Naive thymus-derived CD4-positive, alpha-beta T cell (primary cell): ENCODE data around the gene HPS1. TPM values are rescaled to one million over a fixed set of nuclear protein-coding genes. Genes with fewer than 3 reads are reported as not detected.

ENCODE experiments used
- ATAC-seq: fragments of 150-1000 bp; cut with Tn5 transposase; 2 replicates; pipeline ENCODE4 v1.10.0; 2021; ENCODE audit warnings: mild to moderate bottlenecking, moderate library complexity
- CTCF ChIA-PET: fragments of 350-600 bp; sonication (Branson Sonifier 250); formaldehyde crosslinking; loops from one replicate; lab custom pipeline; 2021; ENCODE audit warnings: antibody characterized with exemption; lab: Charles Lee
- POLR2A ChIA-PET: fragments of 350-600 bp; sonication (Branson Sonifier 250); formaldehyde crosslinking; loops from one replicate; lab custom pipeline; 2021; ENCODE audit warnings: antibody characterized with exemption, inconsistent platforms; lab: Charles Lee
- DNase-seq, 9 donors: peaks; one replicate each; pipeline versions ENCODE4 v3.0.0 to v3.0.0-alpha.2; 2020 to 2022; ENCODE audit warnings: mixed read lengths in 1 of 9
- H3K27ac ChIP-seq: one replicate; pipeline ENCODE4 v1.7.0; 2013; ENCODE audit warnings: mild to moderate bottlenecking, low read depth, low read length, moderate library complexity
- H3K27me3 ChIP-seq, 2 donors: one replicate each; pipeline ENCODE4 v1.7.0; 2013; ENCODE audit warnings: low read length in 2 of 2, mild to moderate bottlenecking in 2 of 2, moderate library complexity in 2 of 2; ENCODE audit not compliant: control insufficient read depth in 2 of 2, insufficient read depth in 2 of 2
- H3K36me3 ChIP-seq, 3 experiments: 1 replicate in 2 of 3; 2 replicates in 1 of 3; pipeline ENCODE4 v1.7.0; 2013; ENCODE audit warnings: low read length in 3 of 3, mild to moderate bottlenecking in 3 of 3, moderate library complexity in 1 of 3; ENCODE audit not compliant: insufficient read depth in 3 of 3, control insufficient read depth in 2 of 3
- H3K4me1 ChIP-seq, 2 donors: one replicate each; pipeline ENCODE4 v1.7.0; 2013; ENCODE audit warnings: low read length in 2 of 2, mild to moderate bottlenecking in 2 of 2, moderate library complexity in 1 of 2; ENCODE audit not compliant: control insufficient read depth in 2 of 2, insufficient read depth in 2 of 2
- H3K4me3 ChIP-seq: 2 replicates; pipeline ENCODE4 v1.7.0; 2013; ENCODE audit warnings: mild to moderate bottlenecking, low read length
- H3K9me3 ChIP-seq, 3 experiments: 1 replicate in 2 of 3; 2 replicates in 1 of 3; pipeline ENCODE4 v1.7.0; 2013; ENCODE audit warnings: low read length in 3 of 3; ENCODE audit not compliant: control insufficient read depth in 2 of 3
- H3K27ac Mint-ChIP-seq, 9 donors: one replicate each; pipeline ENCODE4 v1.8.0; 2020 to 2022; ENCODE audit warnings: mixed read lengths in 9 of 9, mild to moderate bottlenecking in 8 of 9, moderate library complexity in 5 of 9, inconsistent platforms in 2 of 9
- H3K27me3 Mint-ChIP-seq, 5 donors: one replicate each; pipeline ENCODE4 v1.8.0; 2021 to 2022; ENCODE audit warnings: mixed read lengths in 5 of 5, mild to moderate bottlenecking in 1 of 5
- H3K36me3 Mint-ChIP-seq, 5 donors: one replicate each; pipeline ENCODE4 v1.8.0; 2020 to 2022; ENCODE audit warnings: mixed read lengths in 5 of 5, mild to moderate bottlenecking in 3 of 5, inconsistent platforms in 1 of 5
- H3K4me1 Mint-ChIP-seq, 7 donors: one replicate each; pipeline ENCODE4 v1.8.0; 2020 to 2022; ENCODE audit warnings: mixed read lengths in 7 of 7, mild to moderate bottlenecking in 3 of 7, inconsistent platforms in 1 of 7
- H3K4me3 Mint-ChIP-seq, 10 donors: one replicate each; pipeline ENCODE4 v1.8.0; 2020 to 2022; ENCODE audit warnings: mild to moderate bottlenecking in 10 of 10, mixed read lengths in 10 of 10, moderate library complexity in 6 of 10, inconsistent platforms in 2 of 10
- H3K9me3 Mint-ChIP-seq, 11 donors: one replicate each; pipeline ENCODE4 v1.8.0; 2020 to 2022; ENCODE audit warnings: mixed read lengths in 11 of 11, mild to moderate bottlenecking in 4 of 11, inconsistent platforms in 1 of 11, moderate library complexity in 1 of 11
- intact Hi-C, 2 donors: fragments of 100-400 bp; cut with micrococcal nuclease; formaldehyde crosslinking; loops; one replicate each; pipeline ENCODE4 v1.15.1; 2023
- polyA plus RNA-seq, 2 donors: library from polyadenylated mRNA; unstranded; fragments of 300-500 nt; fragmentation: Illumina TruSeq; gene quantifications; one replicate each; pipeline ENCODE4 v1.2.3, GENCODE V29; 2021
- total RNA-seq, 6 experiments: library from RNA in 5 of 6; stranded (reverse) in 5 of 6; gene quantifications; 1 replicate in 5 of 6; 2 replicates in 1 of 6; pipeline ENCODE4 v1.2.3 and lab custom pipeline; 2021 to 2026

HPS1 gene
- total and polyA plus RNA-seq, 7 experiments from 2014 or later = 54.3 to 107 (median 89.5) TPM

DNA sequence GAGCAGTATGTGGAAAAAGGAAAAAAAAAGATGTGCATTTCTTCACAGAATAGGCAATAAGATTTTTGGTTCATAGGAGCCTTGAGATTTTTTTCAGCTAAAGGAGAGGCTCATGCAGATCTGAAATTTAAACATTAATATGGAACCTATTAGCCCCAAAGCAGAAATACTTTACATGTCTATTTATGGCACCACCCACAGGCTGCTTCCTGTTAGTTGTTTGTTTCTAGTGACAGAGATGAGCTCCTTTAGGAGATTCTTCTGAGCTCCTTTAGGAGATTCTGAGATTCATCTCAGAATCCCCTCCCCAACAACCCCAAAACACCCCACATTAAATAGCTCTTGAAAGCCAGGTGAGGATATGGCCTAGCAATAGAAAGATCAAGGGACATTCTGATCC lies 27.9 kb upstream of the HPS1 start:
- H3K4me3 ChIP-seq = no peak overlapping the region
- Mint-ChIP-seq H3K36me3 (no peaks in the 10 kb centered on the region), H3K9me3 (no peaks in the 10 kb centered on the region), H3K27ac (no peak overlapping the region), H3K4me3 (no peak overlapping the region), H3K27me3 (peaks cover 0 to 16% (median 5%) of the 10 kb centered on the region in 5 donors), H3K4me1 (peaks cover 0 to 3% (median 0%) of the 10 kb centered on the region in 7 donors)
- H3K27ac ChIP-seq = no peak overlapping the region
- H3K4me1 ChIP-seq = no peaks in the 10 kb centered on the region
- ChIA-PET CTCF (interaction anchor here (0.6 kb wide), 1 partner anchor 769 kb away, joined by 3 read pairs; no protein-coding TSS in a partner anchor), POLR2A (no interaction called here)
- DNase-seq = no peak
- no peaks in the 10 kb centered on the region for H3K27me3 ChIP-seq
- ATAC-seq = no peak
- H3K36me3 ChIP-seq = no peaks in the 10 kb centered on the region
- no peaks in the 10 kb centered on the region for H3K9me3 ChIP-seq
- intact Hi-C loops = no loop called here

GRCh38 chr10:98472196-98472595 lies 25.5 kb upstream of the HPS1 start:
- H3K27me3 ChIP-seq = no peaks in the 10 kb centered on the region
- Mint-ChIP-seq H3K9me3 (peaks cover 0 to 2% (median 0%) of the 10 kb centered on the region in 11 donors), H3K27ac (no peak overlapping the region), H3K4me1 (peaks cover 0 to 15% (median 6%) of the 10 kb centered on the region in 7 donors), H3K27me3 (peaks cover 0 to 31% (median 5%) of the 10 kb centered on the region in 5 donors), H3K4me3 (no peak overlapping the region), H3K36me3 (no peaks in the 10 kb centered on the region)
- ATAC-seq (no peak), DNase-seq (no peak)
- CTCF ChIA-PET = interaction anchor here (1.1 kb wide), 1 partner anchor 775 kb away, joined by 3 read pairs; no protein-coding TSS in a partner anchor
- intact Hi-C loops = no loop called here
- no peaks in the 10 kb centered on the region for H3K36me3 ChIP-seq
- no peak overlapping the region for H3K4me3 ChIP-seq
- H3K4me1 ChIP-seq = no peaks in the 10 kb centered on the region
- POLR2A ChIA-PET = no interaction called here
- H3K9me3 ChIP-seq = no peaks in the 10 kb centered on the region
- no peak overlapping the region for H3K27ac ChIP-seq

DNA sequence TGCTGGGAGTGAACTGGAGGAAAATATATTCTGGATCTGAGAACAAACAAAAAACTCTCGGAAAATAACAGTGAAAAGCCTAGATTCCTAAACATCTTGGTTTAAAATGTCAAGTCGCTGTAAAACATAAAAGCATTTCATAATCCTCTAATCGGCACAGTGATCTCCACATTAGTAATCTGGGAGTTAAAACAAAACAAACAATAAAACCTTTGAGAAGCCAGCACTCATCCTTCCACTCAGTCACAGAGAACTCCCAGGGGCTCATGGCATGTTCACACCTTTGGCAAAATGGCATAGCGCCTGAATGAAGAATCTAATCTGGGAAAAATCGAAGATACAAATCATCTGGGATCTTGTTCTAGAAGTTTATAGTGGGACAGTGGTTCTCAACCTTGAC lies 24.1 kb upstream of the HPS1 start:
- Histone ChIP-seq H3K4me1 (no peaks in the 10 kb centered on the region), H3K36me3 (no peaks in the 10 kb centered on the region), H3K4me3 (no peak overlapping the region), H3K27ac (no peak overlapping the region), H3K9me3 (no peaks in the 10 kb centered on the region), H3K27me3 (no peaks in the 10 kb centered on the region)
- POLR2A ChIA-PET = no interaction called here
- Mint-ChIP-seq H3K9me3 (peaks cover 0 to 2% (median 0%) of the 10 kb centered on the region in 11 donors), H3K4me1 (peaks cover 0 to 15% (median 6%) of the 10 kb centered on the region in 7 donors), H3K36me3 (no peaks in the 10 kb centered on the region), H3K27me3 (peaks cover 0 to 34% (median 5%) of the 10 kb centered on the region in 5 donors), H3K4me3 (no peak overlapping the region), H3K27ac (no peak overlapping the region)
- intact Hi-C loops = no loop called here
- CTCF ChIA-PET = interaction anchor here (1.0 kb wide), 1 partner anchor 45 kb away, joined by 3 read pairs; no protein-coding TSS in a partner anchor
- DNase-seq = no peak
- ATAC-seq = no peak

DNA sequence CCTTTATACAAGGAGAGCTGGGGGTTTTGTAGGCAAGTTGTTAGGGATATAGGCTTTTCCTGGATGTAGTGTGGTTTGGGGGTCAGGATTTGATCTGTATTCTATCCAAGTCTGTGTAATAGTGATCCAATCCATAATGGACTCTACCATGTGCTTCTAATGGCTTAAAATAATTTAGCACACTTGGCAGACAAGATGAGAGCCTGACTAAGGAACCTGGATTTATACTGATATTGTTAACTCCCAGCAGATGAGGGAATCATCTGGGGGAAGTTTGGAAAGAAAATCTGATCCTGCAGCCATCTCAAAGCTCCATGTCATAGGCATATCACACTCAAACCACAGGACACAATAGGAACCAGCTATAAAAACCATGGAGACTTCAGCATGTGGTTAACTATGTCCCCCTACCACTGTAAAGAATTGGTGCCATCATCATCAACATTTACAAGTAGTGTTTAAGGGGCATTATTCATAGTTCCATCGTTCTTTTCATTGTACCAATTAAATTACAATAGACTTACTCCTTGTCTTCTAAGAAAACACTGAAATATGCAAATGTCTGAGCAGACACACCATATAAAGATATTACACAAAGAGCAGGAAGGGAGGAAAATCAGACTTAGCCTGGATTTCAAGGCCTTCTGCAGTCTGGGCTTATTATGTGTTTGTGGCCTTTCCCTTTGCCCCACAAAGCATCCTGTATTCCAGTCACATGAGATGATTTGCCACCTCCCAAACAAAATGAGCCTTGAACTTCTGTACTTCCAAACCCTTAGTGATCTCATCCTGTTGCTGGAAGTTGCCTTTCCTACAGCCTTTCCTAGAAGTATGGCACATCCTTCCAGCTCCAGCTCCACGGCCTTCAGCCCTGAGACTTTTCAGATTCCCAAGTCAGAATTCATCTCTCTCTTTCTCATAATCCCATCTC lies 22.5 kb upstream of the HPS1 start:
- Mint-ChIP-seq H3K4me3 (peak overlapping the region in 6 of 10 donors; percentile 5 to 98 (median 88)), H3K9me3 (peaks cover 0 to 2% (median 0%) of the 10 kb centered on the region in 11 donors), H3K4me1 (peaks cover 0 to 13% (median 6%) of the 10 kb centered on the region in 7 donors), H3K27me3 (peaks cover 0 to 34% (median 5%) of the 10 kb centered on the region in 5 donors), H3K36me3 (no peaks in the 10 kb centered on the region), H3K27ac (no peak overlapping the region)
- Histone ChIP-seq H3K4me3 (no peak overlapping the region), H3K36me3 (no peaks in the 10 kb centered on the region), H3K4me1 (no peaks in the 10 kb centered on the region), H3K27ac (no peak overlapping the region), H3K27me3 (no peaks in the 10 kb centered on the region), H3K9me3 (no peaks in the 10 kb centered on the region)
- ChIA-PET POLR2A (no interaction called here), CTCF (interaction anchor here (0.6 to 3.8 kb wide), 4 partner anchors 10 to 778 kb away, joined by 3 to 32 read pairs (median 8); no protein-coding TSS in a partner anchor)
- intact Hi-C loops = loop anchor here in 1 of 2 donors (5.0 kb wide), 2 partner anchors 963 to 1578 kb away; partner anchors contain the start of gene GOT1
- no peak for ATAC-seq
- no peak for DNase-seq

DNA sequence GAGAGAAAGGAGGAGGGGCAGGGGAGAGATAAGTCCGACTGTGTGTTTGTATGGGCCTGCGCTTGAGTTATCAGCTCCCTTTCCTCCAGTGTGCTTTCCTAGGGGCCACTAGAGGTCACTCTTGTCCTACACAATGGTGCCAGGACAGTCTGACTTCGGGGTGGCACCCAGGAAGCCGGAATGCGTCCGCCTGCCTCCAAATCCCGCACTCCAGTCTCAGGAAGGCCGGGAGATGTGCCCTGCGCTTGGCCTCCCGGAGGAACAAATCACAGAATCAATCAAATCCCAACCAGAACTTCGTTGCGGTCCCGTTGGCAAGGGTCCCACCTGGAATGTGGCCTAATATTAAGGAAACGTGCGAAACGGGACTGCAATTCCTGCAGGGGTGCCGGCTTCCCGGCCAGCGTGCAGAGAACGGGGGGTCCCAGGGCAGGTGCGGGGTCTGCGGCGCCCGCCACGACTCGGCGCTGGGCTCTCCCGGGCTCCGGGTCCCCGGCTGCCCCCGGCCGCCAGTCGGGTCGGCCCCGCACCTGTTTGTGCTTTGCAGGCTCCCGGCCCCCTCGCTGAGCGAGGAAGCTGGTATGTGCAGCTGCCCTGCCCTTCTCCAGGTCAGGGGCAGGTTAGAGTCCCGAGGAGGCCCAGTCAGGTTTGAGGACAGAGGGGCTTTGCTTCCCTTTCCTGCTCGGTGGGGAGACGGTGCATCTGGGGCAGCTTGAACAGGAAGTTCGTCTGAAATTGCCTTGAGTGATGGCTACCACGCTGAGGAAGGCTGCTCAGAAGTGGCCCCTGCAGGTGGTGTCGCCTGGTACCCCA lies 21.0 kb upstream of the HPS1 start:
- Histone ChIP-seq H3K27ac (peak overlapping the region; percentile 45), H3K9me3 (no peaks in the 10 kb centered on the region), H3K4me3 (peak overlapping the region; percentile 92), H3K4me1 (no peaks in the 10 kb centered on the region), H3K27me3 (no peaks in the 10 kb centered on the region), H3K36me3 (no peaks in the 10 kb centered on the region)
- ATAC-seq (peak; percentile 96), DNase-seq (peak; percentile 32 to 75 (median 65))
- intact Hi-C loops = loop anchor here (1.0 to 5.0 kb wide), 7 partner anchors 21 to 1580 kb away; partner anchors contain the start of genes GOT1 (in 1 of the 2) and HPS1 (in 1 of the 2)
- Mint-ChIP-seq H3K9me3 (peaks cover 0 to 2% (median 0%) of the 10 kb centered on the region in 11 donors), H3K27ac (peak overlapping the region in 8 of 9 donors; percentile 67 to 93 (median 88)), H3K27me3 (peaks cover 0 to 36% (median 6%) of the 10 kb centered on the region in 5 donors), H3K36me3 (no peaks in the 10 kb centered on the region), H3K4me1 (peaks cover 0 to 12% (median 6%) of the 10 kb centered on the region in 7 donors), H3K4me3 (peak overlapping the region; percentile 86 to 100 (median 96))
- CTCF ChIA-PET = interaction anchor here (0.5 to 3.8 kb wide), 13 partner anchors 10 to 783 kb away, joined by 3 to 32 read pairs (median 4); no protein-coding TSS in a partner anchor
- POLR2A ChIA-PET = interaction anchor here (1.3 kb wide), 1 partner anchor 1153 kb away, joined by 3 read pairs; the partner anchor contains the start of gene SLC25A28
